ENCODE data around the gene NKG7.

The NKG7 gene

GRCh38 chr19:51331193-51331592 is 41.3 kb downstream of the NKG7 start:
- H3K9ac ChIP-seq (ENCODE audit: low read length) = no peak overlapping the region
- peaks cover 9% of the 10 kb centered on the region for H3K27me3 ChIP-seq (ENCODE audit: control insufficient read depth, insufficient read depth, low read length)
- peaks cover 7% of the 10 kb centered on the region for H3K4me1 ChIP-seq (ENCODE audit: control insufficient read depth, insufficient read depth, low read length)
- H3K9me3 ChIP-seq (ENCODE audit: control insufficient read depth, insufficient read depth, low read depth, low read length) = no peaks in the 10 kb centered on the region; the same call in 1 of the 2 replicates
- H3K27ac ChIP-seq (ENCODE audit: low read depth, low read length) = no peak overlapping the region
- no peak overlapping the region for H3K4me3 ChIP-seq (ENCODE audit: low read depth, low read length)
- H3K36me3 ChIP-seq (ENCODE audit: control insufficient read depth, insufficient read depth, low read length) = peaks cover 32% of the 10 kb centered on the region

- Histone ChIP-seq H3K4me1 (ENCODE audit: control insufficient read depth, insufficient read depth, low read length) (peaks cover 7% of the 10 kb centered on the region), H3K9ac (ENCODE audit: low read length) (no peak overlapping the region), H3K27me3 (ENCODE audit: control insufficient read depth, insufficient read depth, low read length) (peaks cover 12% of the 10 kb centered on the region), H3K9me3 (ENCODE audit: control insufficient read depth, insufficient read depth, low read depth, low read length) (no peaks in the 10 kb centered on the region; the same call in 1 of the 2 replicates), H3K36me3 (ENCODE audit: control insufficient read depth, insufficient read depth, low read length) (peaks cover 32% of the 10 kb centered on the region), H3K27ac (ENCODE audit: low read depth, low read length) (no peak overlapping the region), H3K4me3 (ENCODE audit: low read depth, low read length) (no peak overlapping the region)
Observed at GRCh38 chr19:51330366-51330765, 42.1 kb downstream of the NKG7 start.

GRCh38 chr19:51329411-51329810 is 43.0 kb downstream of the NKG7 start:
- peaks cover 7% of the 10 kb centered on the region for H3K4me1 ChIP-seq (ENCODE audit: control insufficient read depth, insufficient read depth, low read length)
- no peak overlapping the region for H3K4me3 ChIP-seq (ENCODE audit: low read depth, low read length)
- H3K9me3 ChIP-seq (ENCODE audit: control insufficient read depth, insufficient read depth, low read depth, low read length) = no peaks in the 10 kb centered on the region; the same call in 1 of the 2 replicates
- no peak overlapping the region for H3K27ac ChIP-seq (ENCODE audit: low read depth, low read length)
- H3K27me3 ChIP-seq (ENCODE audit: control insufficient read depth, insufficient read depth, low read length) = peaks cover 12% of the 10 kb centered on the region
- no peak overlapping the region for H3K9ac ChIP-seq (ENCODE audit: low read length)
- H3K36me3 ChIP-seq (ENCODE audit: control insufficient read depth, insufficient read depth, low read length) = peaks cover 32% of the 10 kb centered on the region

GRCh38 chr19:51327066-51328001 is 45.1 kb downstream of the NKG7 start:
- Histone ChIP-seq H3K27me3 (ENCODE audit: control insufficient read depth, insufficient read depth, low read length) (peaks cover 12% of the 10 kb centered on the region), H3K9me3 (ENCODE audit: control insufficient read depth, insufficient read depth, low read depth, low read length) (no peaks in the 10 kb centered on the region; the same call in 1 of the 2 replicates), H3K27ac (ENCODE audit: low read depth, low read length) (no peak overlapping the region), H3K9ac (ENCODE audit: low read length) (no peak overlapping the region), H3K36me3 (ENCODE audit: control insufficient read depth, insufficient read depth, low read length) (peaks cover 34% of the 10 kb centered on the region), H3K4me1 (ENCODE audit: control insufficient read depth, insufficient read depth, low read length) (peaks cover 7% of the 10 kb centered on the region), H3K4me3 (ENCODE audit: low read depth, low read length) (peak overlapping the region; percentile 66)

GRCh38 chr19:51326216-51327065 is 46.0 kb downstream of the NKG7 start:
- Histone ChIP-seq H3K9me3 (ENCODE audit: control insufficient read depth, insufficient read depth, low read depth, low read length) (no peaks in the 10 kb centered on the region; the same call in 1 of the 2 replicates), H3K27ac (ENCODE audit: low read depth, low read length) (no peak overlapping the region), H3K4me3 (ENCODE audit: low read depth, low read length) (peak overlapping the region; percentile 66), H3K36me3 (ENCODE audit: control insufficient read depth, insufficient read depth, low read length) (peaks cover 25% of the 10 kb centered on the region), H3K9ac (ENCODE audit: low read length) (no peak overlapping the region), H3K27me3 (ENCODE audit: control insufficient read depth, insufficient read depth, low read length) (peaks cover 12% of the 10 kb centered on the region), H3K4me1 (ENCODE audit: control insufficient read depth, insufficient read depth, low read length) (peaks cover 7% of the 10 kb centered on the region)

- Histone ChIP-seq H3K4me1 (ENCODE audit: control insufficient read depth, insufficient read depth, low read length) (peaks cover 10% of the 10 kb centered on the region), H3K36me3 (ENCODE audit: control insufficient read depth, insufficient read depth, low read length) (peaks cover 14% of the 10 kb centered on the region), H3K27ac (ENCODE audit: low read depth, low read length) (no peak overlapping the region), H3K9me3 (ENCODE audit: control insufficient read depth, insufficient read depth, low read depth, low read length) (no peaks in the 10 kb centered on the region), H3K27me3 (ENCODE audit: control insufficient read depth, insufficient read depth, low read length) (peaks cover 12% of the 10 kb centered on the region), H3K4me3 (ENCODE audit: low read depth, low read length) (no peak overlapping the region), H3K9ac (ENCODE audit: low read length) (no peak overlapping the region)
Observed at GRCh38 chr19:51325161-51325976, 47.1 kb downstream of the NKG7 start.

- H3K27me3 ChIP-seq (ENCODE audit: control insufficient read depth, insufficient read depth, low read length) = peaks cover 12% of the 10 kb centered on the region
- H3K4me1 ChIP-seq (ENCODE audit: control insufficient read depth, insufficient read depth, low read length) = peaks cover 17% of the 10 kb centered on the region
Observed at GRCh38 chr19:51324167-51324481, 48.3 kb downstream of the NKG7 start.

GRCh38 chr19:51323481-51324166 is 48.8 kb downstream of the NKG7 start:
- no peak overlapping the region for H3K9ac ChIP-seq (ENCODE audit: low read length)
- H3K27me3 ChIP-seq (ENCODE audit: control insufficient read depth, insufficient read depth, low read length) = peaks cover 12% of the 10 kb centered on the region
- H3K27ac ChIP-seq (ENCODE audit: low read depth, low read length) = no peak overlapping the region
- peaks cover 5% of the 10 kb centered on the region; the same call in 1 of the 2 replicates for H3K36me3 ChIP-seq (ENCODE audit: control insufficient read depth, insufficient read depth, low read length)
- peaks cover 17% of the 10 kb centered on the region for H3K4me1 ChIP-seq (ENCODE audit: control insufficient read depth, insufficient read depth, low read length)
- no peaks in the 10 kb centered on the region for H3K9me3 ChIP-seq (ENCODE audit: control insufficient read depth, insufficient read depth, low read depth, low read length)
- H3K4me3 ChIP-seq (ENCODE audit: low read depth, low read length) = no peak overlapping the region

More at GRCh38 chr19:51324167-51324481, 48.3 kb downstream of the NKG7 start:
- peaks cover 5% of the 10 kb centered on the region; the same call in 1 of the 2 replicates for H3K36me3 ChIP-seq (ENCODE audit: control insufficient read depth, insufficient read depth, low read length)
- no peaks in the 10 kb centered on the region for H3K9me3 ChIP-seq (ENCODE audit: control insufficient read depth, insufficient read depth, low read depth, low read length)
- H3K27ac ChIP-seq (ENCODE audit: low read depth, low read length) = no peak overlapping the region
- H3K9ac ChIP-seq (ENCODE audit: low read length) = no peak overlapping the region
- H3K4me3 ChIP-seq (ENCODE audit: low read depth, low read length) = no peak overlapping the region

GRCh38 chr19:51321799-51322198 is 50.7 kb downstream of the NKG7 start:
- Histone ChIP-seq H3K9me3 (ENCODE audit: control insufficient read depth, insufficient read depth, low read depth, low read length) (no peaks in the 10 kb centered on the region), H3K9ac (ENCODE audit: low read length) (no peak overlapping the region), H3K4me1 (ENCODE audit: control insufficient read depth, insufficient read depth, low read length) (peaks cover 10% of the 10 kb centered on the region), H3K36me3 (ENCODE audit: control insufficient read depth, insufficient read depth, low read length) (peaks cover 5% of the 10 kb centered on the region; the same call in 1 of the 2 replicates), H3K27me3 (ENCODE audit: control insufficient read depth, insufficient read depth, low read length) (peaks cover 5% of the 10 kb centered on the region; the same call in 1 of the 2 replicates), H3K4me3 (ENCODE audit: low read depth, low read length) (no peak overlapping the region), H3K27ac (ENCODE audit: low read depth, low read length) (no peak overlapping the region)

Measured in HUES6 (cell line).